NT2/D1 (cell line): ENCODE results near the gene BMP6.

Experiments used
- SUZ12 ChIP-seq: IDR thresholded peaks from 2 replicates; pipeline ENCODE4 v1.6.1; 2011; ENCODE audit not compliant: insufficient read length, insufficient read depth; ENCODE audit errors: extremely low read depth
- ZNF274 ChIP-seq: IDR thresholded peaks from 2 replicates; pipeline ENCODE4 v1.6.1; 2011; ENCODE audit warnings: mild to moderate bottlenecking, low read depth, low read length

DNA sequence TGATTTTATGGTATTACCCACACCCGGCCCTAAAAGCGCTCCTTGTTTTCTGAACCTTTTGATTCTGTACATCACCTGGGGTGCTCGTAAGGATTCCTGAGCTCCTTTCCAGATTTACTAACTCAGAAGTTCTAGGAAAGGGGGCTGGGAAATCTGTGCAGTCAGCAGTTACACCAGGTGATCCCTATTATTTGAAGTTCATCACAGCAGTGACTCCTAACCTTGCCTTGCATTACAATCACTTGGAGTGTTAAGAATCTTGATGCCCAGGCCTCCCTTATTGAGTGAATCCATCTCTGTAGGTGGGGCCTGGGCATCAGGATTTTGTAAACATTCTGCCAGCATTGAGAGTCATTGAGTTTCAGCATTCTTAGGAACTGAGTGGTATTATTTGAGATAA is 44.7 kb downstream of the BMP6 start:
- TF ChIP-seq ZNF274 (no peak), SUZ12 (no peak)
